ENCODE data around the gene KMO. TPM values are rescaled to one million over a fixed set of nuclear protein-coding genes. Genes with fewer than 3 reads are reported as not detected.

KMO gene
- total RNA-seq, 6 experiments from 2014 or later: 25.4 to 57.3 (median 28.3) TPM

DNA sequence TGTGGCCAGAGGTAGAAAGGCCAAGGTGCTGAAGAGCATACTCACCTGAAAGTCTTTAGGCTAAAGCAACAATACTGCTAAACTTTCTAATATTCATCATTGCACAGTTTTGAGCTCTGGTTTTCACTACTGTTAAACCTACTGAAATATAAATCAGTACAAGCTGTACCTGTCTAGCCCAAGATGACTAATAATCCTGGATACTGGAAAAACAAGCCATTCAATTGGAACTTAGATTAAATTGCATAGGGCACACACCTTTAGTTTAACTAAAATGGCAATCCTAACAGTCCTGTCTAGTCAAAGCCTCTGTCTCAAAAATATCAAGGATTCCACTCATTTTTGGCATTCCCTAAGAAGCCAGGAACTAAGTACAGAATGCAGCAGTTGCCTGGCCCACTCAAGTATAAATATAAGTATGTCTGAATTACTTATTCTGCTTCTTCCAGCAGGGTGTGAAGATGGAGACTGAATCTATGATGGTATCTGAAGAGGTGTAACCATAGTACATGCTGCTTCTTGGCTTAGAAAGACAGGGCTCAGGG, 104.9 kb downstream of the KMO start:
- ATAC-seq (no peak), DNase-seq (no peak)
- Histone ChIP-seq H3K4me1 (peaks cover 0 to 23% (median 5%) of the 10 kb centered on the region in 4 donors), H3K9me3 (no peaks in the 10 kb centered on the region), H3K4me3 (no peak overlapping the region), H3K27ac (no peak overlapping the region), H3K27me3 (no peaks in the 10 kb centered on the region), H3K36me3 (peaks cover 0 to 8% (median under 1%) of the 10 kb centered on the region in 4 donors)
- TF ChIP-seq, protein P1, sequence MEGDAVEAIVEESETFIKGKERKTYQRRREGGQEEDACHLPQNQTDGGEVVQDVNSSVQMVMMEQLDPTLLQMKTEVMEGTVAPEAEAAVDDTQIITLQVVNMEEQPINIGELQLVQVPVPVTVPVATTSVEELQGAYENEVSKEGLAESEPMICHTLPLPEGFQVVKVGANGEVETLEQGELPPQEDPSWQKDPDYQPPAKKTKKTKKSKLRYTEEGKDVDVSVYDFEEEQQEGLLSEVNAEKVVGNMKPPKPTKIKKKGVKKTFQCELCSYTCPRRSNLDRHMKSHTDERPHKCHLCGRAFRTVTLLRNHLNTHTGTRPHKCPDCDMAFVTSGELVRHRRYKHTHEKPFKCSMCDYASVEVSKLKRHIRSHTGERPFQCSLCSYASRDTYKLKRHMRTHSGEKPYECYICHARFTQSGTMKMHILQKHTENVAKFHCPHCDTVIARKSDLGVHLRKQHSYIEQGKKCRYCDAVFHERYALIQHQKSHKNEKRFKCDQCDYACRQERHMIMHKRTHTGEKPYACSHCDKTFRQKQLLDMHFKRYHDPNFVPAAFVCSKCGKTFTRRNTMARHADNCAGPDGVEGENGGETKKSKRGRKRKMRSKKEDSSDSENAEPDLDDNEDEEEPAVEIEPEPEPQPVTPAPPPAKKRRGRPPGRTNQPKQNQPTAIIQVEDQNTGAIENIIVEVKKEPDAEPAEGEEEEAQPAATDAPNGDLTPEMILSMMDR (IDR thresholded peaks at IDR 0.05): no peak
- TF ChIP-seq POLR2A (IDR thresholded peaks at IDR 0.05): no peak
- intact Hi-C loops (cut with DNase I): loop anchor here in 1 of 2 donors (10.0 kb wide), 1 partner anchor 198 kb away; no protein-coding TSS in a partner anchor

DNA sequence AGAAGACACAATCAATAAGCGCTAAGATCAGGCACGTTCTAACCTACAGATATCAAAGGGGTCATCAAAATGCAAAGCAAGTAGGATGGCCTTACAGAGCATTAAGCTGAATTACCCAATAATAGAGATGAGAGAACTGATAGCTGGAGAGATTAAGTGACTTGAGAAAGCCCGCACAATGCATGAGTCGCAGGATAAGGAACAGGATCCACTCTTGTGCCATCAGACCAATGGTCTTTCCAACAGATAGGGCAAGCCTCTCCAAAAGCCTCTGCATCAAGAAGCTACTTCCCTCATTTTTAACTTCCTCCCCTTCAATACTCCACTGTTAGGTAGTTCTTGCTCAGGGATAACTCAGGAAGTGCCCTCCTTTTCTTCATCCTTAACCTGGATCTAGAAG, 105.4 kb downstream of the KMO start:
- Histone ChIP-seq H3K9me3 (no peaks in the 10 kb centered on the region), H3K36me3 (peaks cover 0 to 8% (median under 1%) of the 10 kb centered on the region in 4 donors), H3K27ac (no peak overlapping the region), H3K27me3 (no peaks in the 10 kb centered on the region), H3K4me3 (no peak overlapping the region), H3K4me1 (peaks cover 0 to 26% (median 5%) of the 10 kb centered on the region in 4 donors)
- DNase-seq: no peak
- intact Hi-C loops (cut with DNase I): loop anchor here in 1 of 2 donors (10.0 kb wide), 1 partner anchor 197 kb away; no protein-coding TSS in a partner anchor
- ATAC-seq: no peak
- WGBS (ENCODE audit: insufficient coverage, low coverage, low lambda C conversion rate, missing lambda C conversion rate): 53% methylated on average over 2 of the region's 4 CpGs
- no peak for TF ChIP-seq POLR2A (IDR thresholded peaks at IDR 0.05)
- TF ChIP-seq, protein P1 (IDR thresholded peaks at IDR 0.05): no peak

DNA sequence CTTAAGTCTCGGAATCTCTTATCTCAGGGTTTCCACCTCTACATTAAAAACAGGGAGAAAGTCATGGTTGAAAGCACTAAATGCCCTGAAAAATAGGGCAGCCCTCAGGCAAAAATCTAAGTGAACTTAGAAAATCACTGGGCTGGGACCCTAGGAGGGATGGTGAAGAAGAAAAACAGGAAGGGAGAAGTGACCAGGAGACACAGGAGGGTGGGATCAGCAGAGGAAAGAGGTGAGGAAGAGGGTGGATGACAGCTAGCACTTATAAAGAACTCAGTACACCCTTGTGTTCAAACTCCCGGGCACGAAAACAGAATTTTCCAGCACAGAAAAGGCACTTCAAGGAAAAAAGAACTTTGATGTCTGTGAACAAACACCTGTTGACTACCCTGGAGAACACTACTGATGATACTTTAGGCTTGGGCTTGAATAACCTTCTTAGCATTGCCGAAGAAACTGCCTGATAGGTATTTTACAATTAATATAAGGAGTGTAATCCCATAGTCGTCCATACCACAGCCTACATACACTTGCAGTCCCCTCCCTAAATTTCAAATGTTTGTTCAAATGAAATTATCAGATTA, 106.0 kb downstream of the KMO start:
- H3K4me3 ChIP-seq: peak overlapping the region in 2 of 3 donors; percentile 80 to 85
- ATAC-seq (no peak), DNase-seq (no peak)
- H3K27me3 ChIP-seq: no peaks in the 10 kb centered on the region
- H3K9me3 ChIP-seq: no peaks in the 10 kb centered on the region
- intact Hi-C loops (cut with DNase I): loop anchor here in 1 of 2 donors (10.0 kb wide), 1 partner anchor 197 kb away; no protein-coding TSS in a partner anchor
- no peak for TF ChIP-seq POLR2A (IDR thresholded peaks at IDR 0.05)
- TF ChIP-seq, protein P1 (IDR thresholded peaks at IDR 0.05): no peak
- H3K4me1 ChIP-seq: peaks cover 0 to 26% (median 5%) of the 10 kb centered on the region in 4 donors
- peaks cover 0 to 8% (median under 1%) of the 10 kb centered on the region in 4 donors for H3K36me3 ChIP-seq
- no peak overlapping the region for H3K27ac ChIP-seq
- 69% methylated on average over 3 of the region's 5 CpGs for WGBS (ENCODE audit: insufficient coverage, low coverage, low lambda C conversion rate, missing lambda C conversion rate)

DNA sequence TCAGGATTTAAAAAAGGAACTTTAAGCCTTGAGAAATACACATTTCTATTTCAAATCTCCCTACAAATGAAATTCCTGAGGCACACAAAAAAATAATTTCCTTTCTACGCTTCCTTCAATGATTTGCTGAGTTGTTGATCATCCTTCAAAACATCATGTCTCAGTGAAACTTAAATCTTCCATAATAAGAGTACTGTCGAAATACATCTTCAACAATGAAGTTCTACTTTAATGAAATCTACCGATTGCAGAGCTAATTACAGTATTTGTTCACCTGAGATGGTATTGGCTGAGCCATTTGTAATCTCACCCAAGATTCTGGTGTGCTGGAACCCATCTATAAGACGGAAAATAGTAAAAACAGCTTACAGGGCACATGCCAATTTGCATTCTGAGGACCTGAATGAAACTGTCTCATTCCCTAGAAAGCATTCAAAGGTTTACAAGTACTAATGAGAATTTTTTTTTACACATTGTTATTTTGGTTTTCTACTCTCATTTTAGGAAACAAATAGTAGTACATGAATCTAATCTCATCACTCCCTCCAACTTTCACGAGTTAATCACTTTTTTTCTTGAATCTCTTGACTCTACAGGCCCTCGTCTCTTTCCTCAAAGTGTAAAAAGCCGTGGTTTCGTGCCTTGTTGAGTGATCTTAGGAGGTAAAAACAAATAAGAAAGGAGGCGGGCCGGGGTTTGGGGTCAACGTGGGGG, 106.9 kb downstream of the KMO start:
- no peak for DNase-seq
- peaks cover 0 to 26% (median 4%) of the 10 kb centered on the region in 4 donors for H3K4me1 ChIP-seq
- TF ChIP-seq, protein P1 (IDR thresholded peaks at IDR 0.05): no peak
- no peak for TF ChIP-seq POLR2A (IDR thresholded peaks at IDR 0.05)
- peak overlapping the region; percentile 69 to 91 (median 88) for H3K27ac ChIP-seq
- 13% methylated on average over 11 of the region's 11 CpGs for WGBS (ENCODE audit: insufficient coverage, low coverage, low lambda C conversion rate, missing lambda C conversion rate)
- intact Hi-C loops (cut with DNase I): loop anchor here in 1 of 2 donors (10.0 kb wide), 1 partner anchor 196 kb away; no protein-coding TSS in a partner anchor
- peaks cover 0 to 8% (median under 1%) of the 10 kb centered on the region in 4 donors for H3K36me3 ChIP-seq
- peak overlapping the region; percentile 75 to 85 (median 80) for H3K4me3 ChIP-seq
- no peaks in the 10 kb centered on the region for H3K9me3 ChIP-seq
- H3K27me3 ChIP-seq: no peaks in the 10 kb centered on the region
- no peak for ATAC-seq
